Measurements from ENCODE around the gene PIP4K2A.
A peak's percentile ranks its signal among the peaks of the same experiment; 100 is the strongest.
"Not testable (repeated sequence)": the region's sequence is repeated elsewhere in the genome, so short reads cannot be mapped to it uniquely, and the experiment has no call there.

The PIP4K2A gene

DNA sequence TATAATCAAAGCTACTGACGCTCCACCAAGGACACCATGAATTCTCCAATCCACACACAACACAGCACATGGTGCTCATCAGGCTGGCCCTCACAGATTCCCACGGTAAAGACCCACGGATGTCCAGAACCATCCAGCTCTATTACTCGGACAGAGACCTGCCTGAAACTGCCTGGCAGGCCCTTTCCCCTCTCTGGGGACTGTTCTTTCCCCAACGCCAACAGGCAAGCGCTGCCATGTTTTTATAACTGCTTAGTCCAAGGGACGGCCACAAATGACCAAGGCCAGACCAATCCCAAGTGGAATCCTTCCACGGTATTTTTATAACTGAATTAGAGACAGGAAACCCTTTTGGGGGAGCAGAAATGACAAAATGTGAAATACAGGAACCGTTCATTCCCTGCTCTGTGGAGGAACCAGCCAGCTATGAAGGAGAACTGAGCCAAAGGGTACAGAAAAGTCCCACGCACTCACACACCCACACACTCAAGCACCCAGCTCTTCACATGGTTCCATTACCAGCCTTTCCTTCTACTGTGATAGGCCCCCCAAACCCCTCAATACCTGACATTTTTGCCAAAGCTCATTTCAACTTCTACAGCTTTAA lies 4.1 kb downstream of the PIP4K2A start:
- ATAC-seq: no peak

DNA sequence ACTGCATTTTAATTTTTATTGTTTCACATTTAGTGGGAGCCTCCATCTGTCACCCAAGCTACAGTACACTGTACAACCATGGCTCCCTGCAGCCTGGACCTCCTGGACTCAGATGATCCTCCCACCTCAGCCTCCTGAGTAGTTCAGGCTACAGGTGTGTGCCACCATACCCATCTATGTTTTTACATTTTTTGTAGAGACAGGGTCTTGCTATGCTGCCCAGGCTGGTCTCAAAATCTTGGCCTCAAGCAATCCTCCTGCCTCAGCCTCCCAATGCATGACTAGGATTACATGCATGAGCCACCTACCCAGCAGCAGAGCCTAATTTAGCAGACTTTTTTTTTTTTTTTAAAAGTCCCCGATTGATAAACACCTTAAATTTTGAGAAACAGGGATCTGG lies 5.6 kb downstream of the PIP4K2A start:
- H3K27ac Mint-ChIP-seq: no peak overlapping the region
- no peak overlapping the region for H3K4me3 Mint-ChIP-seq
- H3K9me3 Mint-ChIP-seq: peaks cover 0 to 7% of the 10 kb centered on the region in 2 donors
- H3K27me3 Mint-ChIP-seq: no peaks in the 10 kb centered on the region
- H3K4me1 Mint-ChIP-seq: peaks cover 76% of the 10 kb centered on the region
- ATAC-seq (no peak), DNase-seq (no peak)

More for the DNA sequence above, 4.1 kb downstream of the PIP4K2A start:
- Mint-ChIP-seq H3K27me3 (no peaks in the 10 kb centered on the region), H3K4me3 (peak overlapping the region; percentile 71 to 75), H3K9me3 (peaks cover 0 to 7% of the 10 kb centered on the region in 2 donors), H3K27ac (peak overlapping the region; percentile 37 to 67), H3K4me1 (peaks cover 66% of the 10 kb centered on the region)
- no peak for DNase-seq

DNA sequence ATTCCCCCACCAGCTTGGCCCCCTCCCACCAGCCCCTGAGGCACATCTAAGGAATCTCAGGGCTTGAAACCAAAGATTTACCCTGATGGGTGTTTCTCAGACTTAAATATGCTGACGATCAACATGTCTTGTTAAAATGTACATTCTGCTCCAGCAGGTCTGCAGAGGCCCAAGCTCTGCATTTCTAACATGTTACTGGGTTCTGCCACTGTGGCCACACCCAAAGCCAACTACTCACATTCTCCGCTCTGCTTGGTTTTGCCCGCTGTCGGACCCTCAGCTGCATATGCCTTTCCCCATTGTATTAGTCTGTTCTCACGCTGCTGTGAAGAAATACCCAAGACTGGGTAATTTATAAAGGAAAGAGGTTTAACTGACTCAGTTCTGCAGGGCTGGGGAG lies 8.9 kb downstream of the PIP4K2A start:
- no peak for DNase-seq
- no peak overlapping the region for H3K27ac Mint-ChIP-seq
- no peak for ATAC-seq
- no peaks in the 10 kb centered on the region for H3K27me3 Mint-ChIP-seq
- H3K4me1 Mint-ChIP-seq: peaks cover 97% of the 10 kb centered on the region
- peak overlapping the region in 1 of 2 donors; percentile 1 for H3K4me3 Mint-ChIP-seq
- H3K9me3 Mint-ChIP-seq: peaks cover 0 to 7% of the 10 kb centered on the region in 2 donors

DNA sequence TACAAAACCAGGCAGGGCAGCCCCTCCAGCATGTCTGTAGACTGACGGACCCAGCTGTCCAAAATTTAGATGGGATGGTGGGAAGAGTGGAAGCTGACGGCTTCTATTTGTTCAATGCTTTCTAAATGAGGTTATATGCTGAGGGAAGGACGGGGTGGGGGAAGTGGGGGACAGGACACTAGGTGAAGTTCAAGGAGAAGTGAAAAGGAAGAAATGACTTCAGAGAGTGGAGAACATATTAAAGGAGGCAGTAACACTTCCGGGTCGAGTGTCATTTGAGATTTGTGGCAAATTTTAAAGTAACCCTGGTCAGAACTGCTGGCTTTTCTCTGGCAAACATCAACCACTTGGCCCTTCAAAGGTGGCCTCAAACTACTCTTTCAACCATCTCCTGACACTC lies 9.4 kb downstream of the PIP4K2A start:
- Mint-ChIP-seq H3K27ac (peak overlapping the region in 1 of 2 donors; percentile 27), H3K9me3 (peaks cover 0 to 7% of the 10 kb centered on the region in 2 donors), H3K4me1 (peaks cover 97% of the 10 kb centered on the region), H3K4me3 (peak overlapping the region in 1 of 2 donors; percentile 28), H3K27me3 (no peaks in the 10 kb centered on the region)
- no peak for DNase-seq
- peak; percentile 29 for ATAC-seq

DNA sequence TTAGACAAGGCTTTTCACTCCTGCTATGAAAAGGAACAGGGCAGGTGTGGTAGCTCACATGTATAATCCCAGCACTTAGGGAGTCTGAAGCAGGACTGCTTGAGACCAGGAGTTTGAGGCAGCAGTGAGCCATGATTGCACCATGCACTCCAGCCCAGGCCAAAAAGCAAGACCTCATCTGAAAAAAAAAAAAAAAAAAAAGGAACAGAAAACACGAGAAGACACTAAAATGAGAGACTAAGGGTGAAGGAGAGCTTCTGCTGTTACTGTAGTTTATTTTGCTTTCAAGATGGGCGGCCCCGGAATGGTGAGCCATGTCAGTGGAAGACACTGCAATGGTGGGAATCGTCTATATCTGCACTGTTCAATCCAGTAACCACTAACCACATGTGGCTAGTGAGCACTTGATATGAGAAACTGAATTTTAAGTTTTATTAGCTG lies 9.9 kb downstream of the PIP4K2A start:
- peak overlapping the region; percentile 27 to 82 for H3K27ac Mint-ChIP-seq

DNA sequence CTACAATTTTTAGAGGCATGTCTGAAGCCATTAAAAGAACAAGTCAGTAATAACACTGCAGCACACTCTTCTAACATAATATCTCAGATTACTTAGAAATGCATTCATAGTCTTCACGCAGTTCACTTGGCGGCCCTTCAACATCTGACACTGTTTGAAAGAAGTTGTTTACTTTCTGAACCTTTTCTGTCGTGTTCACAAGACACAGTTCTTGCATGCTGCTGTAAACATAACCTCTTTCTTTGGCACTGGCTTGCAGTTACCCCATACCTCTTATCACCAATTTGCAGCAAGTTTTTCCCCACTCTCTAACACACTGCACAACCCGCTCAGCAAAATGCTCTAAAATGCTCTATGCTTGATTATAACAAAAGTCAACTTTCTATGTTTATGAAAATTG lies 12.0 kb downstream of the PIP4K2A start:
- no peak overlapping the region for H3K4me3 Mint-ChIP-seq
- H3K27ac Mint-ChIP-seq: no peak overlapping the region
- H3K9me3 Mint-ChIP-seq: peaks cover 0 to 7% of the 10 kb centered on the region in 2 donors
- ATAC-seq (no peak), DNase-seq (no peak)
- no peaks in the 10 kb centered on the region for H3K27me3 Mint-ChIP-seq
- peaks cover 92% of the 10 kb centered on the region for H3K4me1 Mint-ChIP-seq

More for the DNA sequence above, 9.9 kb downstream of the PIP4K2A start:
- ATAC-seq: no peak
- peak overlapping the region; percentile 28 to 54 for H3K4me3 Mint-ChIP-seq
- no peak for DNase-seq
- peaks cover 97% of the 10 kb centered on the region for H3K4me1 Mint-ChIP-seq
- H3K27me3 Mint-ChIP-seq: no peaks in the 10 kb centered on the region
- H3K9me3 Mint-ChIP-seq: peaks cover 0 to 7% of the 10 kb centered on the region in 2 donors

DNA sequence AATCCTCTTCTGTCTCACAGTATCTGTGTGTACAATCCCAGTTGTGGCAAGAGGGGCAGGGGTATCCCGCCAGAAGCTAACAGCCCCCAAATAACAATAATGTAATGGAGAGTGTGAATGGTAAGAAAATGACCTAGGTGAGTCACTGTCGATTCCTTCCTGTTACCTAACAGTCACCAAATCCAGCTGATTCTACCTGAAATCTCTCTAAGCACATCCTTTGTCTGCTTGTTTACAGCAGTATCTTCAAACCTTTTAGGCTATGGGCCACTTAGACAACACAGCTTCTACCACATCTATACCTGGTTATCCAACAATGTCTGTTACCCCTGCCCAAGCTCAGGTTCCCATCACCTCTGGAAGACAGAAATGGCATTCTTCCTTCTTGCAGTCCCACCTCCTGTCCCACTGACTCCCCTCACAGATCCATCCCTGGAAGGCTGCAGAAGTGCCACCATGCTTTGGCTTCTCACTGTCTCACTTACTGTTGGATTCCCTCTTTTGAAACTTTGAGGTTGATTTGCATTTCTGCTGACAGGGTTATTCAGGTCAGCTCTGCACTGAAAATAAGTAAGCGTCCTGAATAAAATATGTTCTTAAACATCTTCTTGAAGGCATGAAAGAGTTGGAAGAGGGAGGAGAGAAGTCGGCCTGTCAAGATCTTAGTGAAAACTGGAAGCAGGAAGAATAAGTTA lies 13.1 kb downstream of the PIP4K2A start:
- Mint-ChIP-seq H3K4me3 (peak overlapping the region; percentile 36 to 38), H3K27me3 (no peaks in the 10 kb centered on the region)
- peak; percentile 52 for ATAC-seq

DNA sequence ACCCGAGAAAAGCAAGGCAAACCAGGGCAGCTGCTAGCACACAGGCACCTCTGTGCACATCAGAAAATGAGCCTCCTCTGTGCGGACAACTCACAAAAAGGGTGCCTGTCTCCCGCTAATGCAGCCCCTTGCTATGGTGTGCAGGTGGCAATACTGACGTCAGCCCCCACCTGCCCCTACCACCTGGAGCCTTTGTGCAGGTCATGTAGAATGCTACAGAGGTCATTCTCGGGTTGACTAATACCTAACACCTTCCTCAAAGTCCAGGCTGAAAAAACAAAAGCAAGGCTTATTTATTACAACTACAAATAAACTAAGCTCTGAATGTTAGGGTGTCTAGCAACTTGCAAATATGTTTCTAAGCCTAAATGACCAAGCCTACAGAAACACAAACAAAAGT lies 13.9 kb downstream of the PIP4K2A start:
- no peaks in the 10 kb centered on the region for H3K27me3 Mint-ChIP-seq
- peaks cover 91% of the 10 kb centered on the region for H3K4me1 Mint-ChIP-seq
- H3K27ac Mint-ChIP-seq: no peak overlapping the region
- no peaks in the 10 kb centered on the region for H3K9me3 Mint-ChIP-seq
- H3K4me3 Mint-ChIP-seq: peak overlapping the region in 1 of 2 donors; percentile 21
- ATAC-seq: no peak
- DNase-seq: no peak

More for the DNA sequence above, 13.1 kb downstream of the PIP4K2A start:
- Mint-ChIP-seq H3K4me1 (peaks cover 91% of the 10 kb centered on the region), H3K27ac (peak overlapping the region; percentile 14 to 87), H3K9me3 (peaks cover 0 to 4% of the 10 kb centered on the region in 2 donors)
- DNase-seq: no peak

DNA sequence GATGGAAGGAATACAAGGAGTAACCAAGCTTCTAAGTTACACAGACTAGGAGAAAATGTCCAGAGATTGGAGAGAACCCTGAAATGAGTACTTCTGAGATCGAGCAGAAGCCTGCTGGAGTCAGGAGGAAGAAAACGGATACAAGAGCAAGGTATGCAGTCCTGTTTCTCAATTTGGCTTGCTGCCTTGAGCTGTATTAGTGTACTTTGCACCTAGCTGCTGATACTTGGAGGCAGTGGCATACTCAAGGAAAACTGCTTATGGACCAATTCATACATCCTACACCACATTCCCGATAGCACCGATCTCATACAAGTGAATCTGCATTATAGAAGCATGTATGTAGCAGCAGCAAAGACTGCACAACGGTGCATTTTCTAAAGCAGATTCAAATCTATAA lies 14.4 kb downstream of the PIP4K2A start:
- Mint-ChIP-seq H3K4me3 (no peak overlapping the region), H3K9me3 (no peaks in the 10 kb centered on the region), H3K27ac (no peak overlapping the region), H3K27me3 (no peaks in the 10 kb centered on the region), H3K4me1 (peaks cover 89% of the 10 kb centered on the region)
- DNase-seq: no peak
- no peak for ATAC-seq

DNA sequence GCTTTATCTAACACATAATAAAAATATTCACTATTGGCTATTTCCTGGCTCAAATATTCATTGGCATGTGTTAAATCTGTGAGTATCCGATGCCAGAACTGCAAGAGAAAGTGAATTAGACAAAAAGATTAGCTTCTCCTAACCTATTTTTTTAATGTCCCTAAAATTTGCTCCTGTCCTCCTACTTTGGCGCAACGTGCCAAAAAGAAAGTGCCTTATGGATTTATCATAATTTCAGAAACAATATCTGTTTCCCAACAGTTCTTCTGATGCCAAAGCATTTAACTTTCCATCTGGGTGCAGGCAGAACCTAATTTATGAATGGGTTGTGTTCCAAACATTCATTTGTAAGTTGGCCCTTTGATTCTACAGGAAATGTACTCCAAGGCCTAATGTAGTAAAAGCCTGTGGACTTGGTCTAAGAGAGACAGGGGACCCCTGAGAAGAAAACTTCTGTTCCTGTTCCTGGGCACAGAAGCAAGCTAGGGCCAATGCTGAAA lies 15.4 kb downstream of the PIP4K2A start:
- ATAC-seq (no peak), DNase-seq (no peak)
- Mint-ChIP-seq H3K4me3 (no peak overlapping the region), H3K27ac (no peak overlapping the region), H3K9me3 (no peaks in the 10 kb centered on the region), H3K27me3 (no peaks in the 10 kb centered on the region), H3K4me1 (peaks cover 89% of the 10 kb centered on the region)

DNA sequence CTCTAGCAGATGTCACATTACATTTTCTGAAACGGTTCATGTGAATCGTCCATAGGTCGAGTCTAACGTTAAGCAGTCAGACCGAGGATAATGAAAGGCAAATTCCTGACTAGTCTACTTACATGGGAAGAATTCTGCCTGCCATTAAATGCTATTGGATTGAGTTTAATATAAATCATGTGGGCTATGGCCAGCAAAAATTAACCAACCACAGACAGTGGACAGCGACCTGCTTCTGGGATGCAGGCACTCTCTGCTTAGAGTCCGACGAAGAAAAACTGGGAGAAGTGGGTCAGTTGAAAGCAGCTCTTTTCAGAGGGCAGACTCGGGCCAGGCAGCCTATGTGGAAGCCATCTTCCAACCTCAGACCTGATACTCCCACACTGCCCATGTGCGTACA lies 16.6 kb downstream of the PIP4K2A start:
- peaks cover 89% of the 10 kb centered on the region for H3K4me1 Mint-ChIP-seq
- H3K9me3 Mint-ChIP-seq: no peaks in the 10 kb centered on the region
- H3K27me3 Mint-ChIP-seq: no peaks in the 10 kb centered on the region
- H3K4me3 Mint-ChIP-seq: no peak overlapping the region
- no peak for ATAC-seq
- no peak overlapping the region for H3K27ac Mint-ChIP-seq
- DNase-seq: no peak

DNA sequence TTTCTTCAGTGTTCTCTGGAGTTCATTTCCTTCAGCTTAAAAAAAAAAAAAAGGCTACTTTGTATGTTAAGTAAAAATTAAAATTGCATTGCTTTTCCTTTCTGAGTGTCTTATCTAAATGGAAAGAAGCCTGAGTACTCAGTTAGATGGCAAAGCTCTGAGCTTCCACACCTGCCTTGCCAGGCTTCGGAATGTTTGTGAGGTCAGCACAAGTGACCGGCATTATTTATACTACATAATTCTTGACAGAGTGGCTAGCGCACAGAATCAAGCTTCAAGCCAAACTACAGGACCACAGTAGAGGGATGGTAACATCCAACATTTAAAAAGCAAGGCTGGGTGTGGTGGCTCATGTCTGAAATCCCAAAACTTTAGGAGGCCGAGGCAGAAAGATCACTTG lies 17.3 kb downstream of the PIP4K2A start:
- peaks cover 89% of the 10 kb centered on the region for H3K4me1 Mint-ChIP-seq
- no peak for ATAC-seq
- DNase-seq: no peak
- no peaks in the 10 kb centered on the region for H3K27me3 Mint-ChIP-seq
- no peak overlapping the region for H3K27ac Mint-ChIP-seq
- H3K4me3 Mint-ChIP-seq: no peak overlapping the region
- H3K9me3 Mint-ChIP-seq: no peaks in the 10 kb centered on the region

DNA sequence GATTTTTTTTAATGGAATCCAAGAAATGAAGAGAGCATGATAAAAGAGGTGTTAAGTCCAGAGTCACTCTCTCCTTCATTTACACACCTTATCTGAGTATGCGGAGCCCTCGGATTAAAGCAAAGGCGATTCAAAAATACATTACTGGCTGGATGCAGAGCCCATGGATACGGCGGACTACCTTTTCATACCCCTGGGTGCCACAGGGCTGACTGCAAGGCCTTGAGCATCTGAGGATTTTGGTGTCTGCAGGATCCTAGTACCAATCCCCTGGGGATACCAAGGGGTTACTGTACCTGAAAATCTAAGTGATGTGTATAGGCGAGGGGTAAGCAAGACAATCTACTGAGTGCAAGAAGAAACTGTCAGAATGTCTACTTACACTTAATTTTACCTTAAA lies 20.5 kb downstream of the PIP4K2A start:
- H3K27ac Mint-ChIP-seq: peak overlapping the region in 1 of 2 donors; percentile 59
- H3K4me1 Mint-ChIP-seq: peaks cover 85% of the 10 kb centered on the region
- DNase-seq (no peak), ATAC-seq (peak; percentile 39)
- no peaks in the 10 kb centered on the region for H3K9me3 Mint-ChIP-seq
- H3K27me3 Mint-ChIP-seq: no peaks in the 10 kb centered on the region
- peak overlapping the region; percentile 27 to 44 for H3K4me3 Mint-ChIP-seq

DNA sequence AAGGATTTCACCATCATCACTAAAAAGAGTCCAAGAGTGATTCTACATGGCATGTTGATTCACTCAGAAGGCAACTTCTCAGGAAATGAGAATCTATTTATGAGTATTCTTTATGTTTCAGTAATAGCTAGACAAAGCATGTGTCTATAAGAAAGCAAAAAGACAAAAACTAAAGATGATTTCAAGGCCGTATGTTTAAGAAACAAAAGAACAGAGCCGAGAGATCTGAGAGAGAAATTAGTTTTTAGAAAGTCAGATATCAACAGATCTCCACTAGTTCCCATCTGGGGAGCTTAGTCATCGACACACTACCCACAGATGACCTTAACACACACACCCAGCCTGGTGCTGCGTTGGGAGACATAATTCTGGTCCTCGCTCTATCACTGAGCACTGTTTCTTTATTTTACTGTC lies 21.0 kb downstream of the PIP4K2A start:
- peak in 1 of 2 donors; percentile 31 for DNase-seq
- peak; percentile 89 for ATAC-seq
- Mint-ChIP-seq H3K4me1 (peaks cover 87% of the 10 kb centered on the region), H3K27ac (peak overlapping the region; percentile 59 to 84), H3K27me3 (no peaks in the 10 kb centered on the region), H3K4me3 (peak overlapping the region; percentile 27 to 44), H3K9me3 (no peaks in the 10 kb centered on the region)

DNA sequence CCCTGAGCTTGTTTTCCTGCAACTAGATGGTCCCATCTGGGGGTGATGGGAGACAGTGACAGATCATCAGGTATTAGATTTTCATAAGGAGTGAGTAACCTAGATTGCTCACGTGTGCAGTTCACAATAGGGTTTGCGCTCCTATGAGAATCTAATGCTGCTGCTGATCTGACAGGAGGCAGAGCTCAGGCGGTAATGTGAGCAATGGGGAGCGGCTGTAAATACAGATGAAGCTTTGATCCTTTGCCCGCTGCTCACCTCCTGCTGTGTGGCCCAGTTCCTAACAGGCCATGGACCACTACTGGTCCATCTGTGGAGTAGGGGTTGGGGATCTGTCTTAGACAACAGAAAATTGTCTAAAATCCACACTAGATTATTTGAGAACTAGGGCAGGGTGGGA lies 22.3 kb downstream of the PIP4K2A start:
- H3K4me1 Mint-ChIP-seq: peaks cover 90% of the 10 kb centered on the region
- H3K27me3 Mint-ChIP-seq, DNase-seq, H3K4me3 Mint-ChIP-seq, H3K27ac Mint-ChIP-seq, H3K9me3 Mint-ChIP-seq, ATAC-seq: not testable (repeated sequence)
